HG03439 (cell line): Measurements from ENCODE around the gene ZNF839.
"Not testable (repeated sequence)": the region's sequence is repeated elsewhere in the genome, so short reads cannot be mapped to it uniquely, and the experiment has no call there.

Source experiments
- ATAC-seq: cut with Tn5 transposase; IDR thresholded peaks from one replicate; pipeline ENCODE4 v1.9.1; 2021; ENCODE audit warnings: mild to moderate bottlenecking, moderate library complexity; ENCODE audit not compliant: unreplicated experiment

The ZNF839 gene

GRCh38 chr14:102319351-102320032 is at the start of gene ZNF839:
TSS of gene ZNF839 (plus strand) at chr14:102319746. CDS start at chr14:102319766, 20 bp downstream.
- ATAC-seq, result peak; percentile 53

- no peak for ATAC-seq
Measured at GRCh38 chr14:102272392-102272791, 47.2 kb upstream of the ZNF839 start.

- ATAC-seq, result no peak
Measured at GRCh38 chr14:102275866-102276265, 43.7 kb upstream of the ZNF839 start.

- no peak for ATAC-seq
Measured at GRCh38 chr14:102277874-102278630, 41.5 kb upstream of the ZNF839 start.

GRCh38 chr14:102278631-102278935 is 41.0 kb upstream of the ZNF839 start:
- ATAC-seq, result no peak

- no peak for ATAC-seq
Measured at GRCh38 chr14:102279282-102279681, 40.3 kb upstream of the ZNF839 start.

- no peak for ATAC-seq
Measured at GRCh38 chr14:102279688-102280348, 39.7 kb upstream of the ZNF839 start.

GRCh38 chr14:102280376-102280962 is 39.1 kb upstream of the ZNF839 start:
- ATAC-seq, result no peak

- no peak for ATAC-seq
Measured at GRCh38 chr14:102282751-102283465, 36.6 kb upstream of the ZNF839 start.

- ATAC-seq, result no peak
Measured at GRCh38 chr14:102283631-102284129, 35.9 kb upstream of the ZNF839 start.

- no peak for ATAC-seq
Measured at GRCh38 chr14:102285106-102285505, 34.4 kb upstream of the ZNF839 start.

- no peak for ATAC-seq
Measured at GRCh38 chr14:102288139-102288538, 31.4 kb upstream of the ZNF839 start.

GRCh38 chr14:102292441-102292840 is 27.1 kb upstream of the ZNF839 start:
- ATAC-seq, result no peak

- ATAC-seq, result no peak
Measured at GRCh38 chr14:102293781-102294180, 25.8 kb upstream of the ZNF839 start.

GRCh38 chr14:102295270-102295669 is 24.3 kb upstream of the ZNF839 start:
- ATAC-seq, result no peak

- ATAC-seq, result no peak
Measured at GRCh38 chr14:102297436-102298170, 21.9 kb upstream of the ZNF839 start.

- ATAC-seq, result not testable (repeated sequence)
Measured at GRCh38 chr14:102298303-102299070, 21.1 kb upstream of the ZNF839 start.

GRCh38 chr14:102303664-102304063 is 15.9 kb upstream of the ZNF839 start:
- no peak for ATAC-seq
